Measurements from ENCODE around the gene LRFN4.

The LRFN4 gene

DNA sequence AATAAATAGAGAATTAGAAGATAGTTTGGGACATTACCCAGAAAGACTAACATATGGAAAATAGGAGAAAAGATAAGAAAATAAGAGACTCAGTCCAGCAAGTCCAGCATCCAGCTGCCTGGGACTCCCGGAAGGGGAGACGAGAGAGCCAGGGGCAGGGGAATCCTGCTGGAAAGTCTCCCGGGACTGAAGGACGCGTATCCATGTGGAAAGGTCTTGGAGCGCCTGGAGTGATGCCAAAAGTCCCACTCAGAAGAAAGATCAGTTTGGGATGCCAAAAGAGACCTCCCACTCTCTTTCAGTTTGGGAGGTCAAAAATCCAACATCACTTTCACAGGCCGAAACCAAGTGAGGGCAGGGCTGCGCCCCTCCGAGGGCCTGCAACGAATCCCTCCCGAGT, 30.7 kb downstream of the LRFN4 start:
- H3K4me1 ChIP-seq (ENCODE audit: control insufficient read depth, insufficient read depth, low read length): peaks cover 9% of the 10 kb centered on the region
- WGBS, 2 experiments: 94 to 95% methylated on average over 11 of the region's 11 CpGs
- H3K36me3 ChIP-seq (ENCODE audit: control insufficient read depth, insufficient read depth, low read length): no peaks in the 10 kb centered on the region
- H3K9me3 ChIP-seq (ENCODE audit: control insufficient read depth, low read length): no peaks in the 10 kb centered on the region
- H3K27ac ChIP-seq (ENCODE audit: insufficient read depth, low read depth, low read length, poor library complexity, severe bottlenecking): no peak overlapping the region
- H3K4me3 ChIP-seq (ENCODE audit: insufficient read depth, low read depth, low read length): no peak overlapping the region
- H3K27me3 ChIP-seq (ENCODE audit: control insufficient read depth, insufficient read depth, low read length, poor library complexity, severe bottlenecking): no peaks in the 10 kb centered on the region

DNA sequence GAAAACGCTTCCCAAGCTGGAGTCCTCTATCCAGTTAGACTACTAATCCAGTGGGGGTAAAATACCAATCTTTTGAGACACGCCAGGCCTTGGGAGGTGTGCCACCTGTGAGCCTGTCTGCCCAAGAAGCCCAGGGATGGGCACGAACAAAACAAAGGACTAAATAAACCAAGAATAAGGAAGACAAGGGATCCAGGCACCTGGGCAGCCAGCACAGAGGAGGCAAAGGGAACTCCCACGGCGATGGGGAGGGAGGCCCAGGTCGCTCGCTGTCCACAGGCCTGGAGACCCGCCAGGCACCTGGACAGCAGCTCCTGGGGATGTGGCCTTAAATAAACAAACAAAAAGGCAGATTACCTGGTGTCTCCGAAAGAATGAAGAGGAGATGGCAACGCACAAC, 31.4 kb downstream of the LRFN4 start:
- 94 to 97% methylated on average over 10 of the region's 10 CpGs for WGBS, 2 experiments
- Histone ChIP-seq H3K36me3 (ENCODE audit: control insufficient read depth, insufficient read depth, low read length) (no peaks in the 10 kb centered on the region), H3K4me3 (ENCODE audit: insufficient read depth, low read depth, low read length) (no peak overlapping the region), H3K27ac (ENCODE audit: insufficient read depth, low read depth, low read length, poor library complexity, severe bottlenecking) (no peak overlapping the region), H3K27me3 (ENCODE audit: control insufficient read depth, insufficient read depth, low read length, poor library complexity, severe bottlenecking) (no peaks in the 10 kb centered on the region), H3K9me3 (ENCODE audit: control insufficient read depth, low read length) (no peaks in the 10 kb centered on the region), H3K4me1 (ENCODE audit: control insufficient read depth, insufficient read depth, low read length) (peaks cover 10% of the 10 kb centered on the region)

DNA sequence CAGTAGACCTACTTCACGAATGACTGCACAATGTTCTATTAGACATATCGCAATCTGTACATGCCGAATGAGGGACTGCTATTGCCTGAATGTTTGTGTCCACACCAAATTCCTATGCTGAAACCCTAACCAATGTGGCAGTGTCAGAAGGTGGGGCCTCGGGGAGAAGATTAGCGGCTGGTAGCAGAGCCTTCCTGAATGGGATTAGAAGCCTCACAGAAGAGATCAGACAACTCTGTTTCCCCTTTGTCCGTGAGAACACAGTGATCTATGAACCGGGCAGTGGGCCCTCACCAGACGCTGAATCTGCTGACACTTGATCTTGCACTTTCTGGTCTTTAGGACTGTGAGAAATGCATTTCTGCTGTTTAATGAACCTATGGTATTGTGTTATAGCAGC, 33.1 kb downstream of the LRFN4 start:
- H3K4me3 ChIP-seq (ENCODE audit: insufficient read depth, low read depth, low read length): no peak overlapping the region

DNA sequence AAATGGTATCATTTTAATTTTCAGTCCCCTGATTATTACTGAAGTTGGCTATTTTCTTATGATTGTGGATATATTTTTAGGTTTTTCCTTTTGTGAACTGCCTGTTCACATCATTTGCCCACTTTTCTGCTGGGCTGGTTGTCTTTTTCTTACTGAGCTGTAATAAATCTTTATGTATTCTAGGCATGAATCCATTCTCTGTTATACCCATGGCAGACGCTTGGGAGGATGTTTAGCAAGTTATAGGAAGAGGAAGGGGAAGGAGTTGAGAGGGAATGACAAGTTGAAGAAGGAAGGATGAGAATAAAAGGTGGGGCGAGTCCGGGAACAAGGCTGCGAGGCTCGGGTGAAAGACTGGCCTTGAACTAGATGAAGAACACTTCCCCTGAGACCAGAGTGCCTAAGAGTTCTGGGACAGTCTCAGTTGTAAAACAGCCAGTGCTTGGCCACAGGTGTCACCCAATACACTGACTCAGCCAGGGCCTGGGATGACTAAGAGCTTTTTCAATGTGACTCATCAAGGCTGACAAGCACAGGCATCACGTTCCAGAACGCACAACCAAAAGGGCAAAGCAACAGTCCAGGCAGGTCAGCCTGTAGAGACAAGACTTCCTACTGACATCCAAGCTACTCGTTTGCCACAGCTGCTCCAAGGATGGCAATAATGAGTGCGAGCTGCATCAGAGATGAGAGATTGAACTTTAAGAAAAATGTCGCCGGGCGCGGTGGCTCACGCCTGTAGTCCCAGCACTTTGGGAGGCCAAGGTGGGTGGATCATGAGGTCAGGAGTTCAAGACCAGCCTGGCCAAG, 35.2 kb downstream of the LRFN4 start:
- peaks cover 7% of the 10 kb centered on the region for H3K4me1 ChIP-seq (ENCODE audit: control insufficient read depth, insufficient read depth, low read length)
- no peaks in the 10 kb centered on the region for H3K27me3 ChIP-seq (ENCODE audit: control insufficient read depth, insufficient read depth, low read length, poor library complexity, severe bottlenecking)
- H3K4me3 ChIP-seq (ENCODE audit: insufficient read depth, low read depth, low read length): no peak overlapping the region
- 86% methylated on average over 14 of the region's 14 CpGs for WGBS, 2 experiments
- no peaks in the 10 kb centered on the region for H3K36me3 ChIP-seq (ENCODE audit: control insufficient read depth, insufficient read depth, low read length)
- no peak overlapping the region for H3K27ac ChIP-seq (ENCODE audit: insufficient read depth, low read depth, low read length, poor library complexity, severe bottlenecking)
- H3K9me3 ChIP-seq (ENCODE audit: control insufficient read depth, low read length): no peaks in the 10 kb centered on the region

More for the DNA sequence above, 33.1 kb downstream of the LRFN4 start:
- H3K27ac ChIP-seq (ENCODE audit: insufficient read depth, low read depth, low read length, poor library complexity, severe bottlenecking): no peak overlapping the region
- 50 to 63% methylated on average over 8 of the region's 8 CpGs for WGBS, 2 experiments
- H3K4me1 ChIP-seq (ENCODE audit: control insufficient read depth, insufficient read depth, low read length): peaks cover 11% of the 10 kb centered on the region
- H3K9me3 ChIP-seq (ENCODE audit: control insufficient read depth, low read length): no peaks in the 10 kb centered on the region
- H3K27me3 ChIP-seq (ENCODE audit: control insufficient read depth, insufficient read depth, low read length, poor library complexity, severe bottlenecking): no peaks in the 10 kb centered on the region
- no peaks in the 10 kb centered on the region for H3K36me3 ChIP-seq (ENCODE audit: control insufficient read depth, insufficient read depth, low read length)

DNA sequence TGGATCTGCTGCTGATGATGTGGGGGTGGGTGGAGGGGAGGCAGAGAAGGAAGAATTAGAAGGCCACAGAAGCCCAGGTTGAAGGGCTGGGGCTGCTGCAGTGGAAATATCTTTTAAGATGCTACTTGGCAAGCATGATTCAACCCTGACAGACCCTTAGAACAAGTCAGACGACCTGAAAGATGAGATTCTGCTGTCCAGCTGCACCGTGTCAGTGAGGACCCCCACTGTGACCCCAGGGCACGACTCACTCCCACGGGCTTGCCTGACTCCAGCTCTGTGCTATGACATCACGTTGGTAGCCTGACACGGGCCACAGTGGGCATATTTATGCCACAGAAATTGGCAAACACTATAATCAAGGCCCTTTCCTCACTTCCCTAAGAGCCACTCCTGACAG, 36.0 kb downstream of the LRFN4 start:
- Histone ChIP-seq H3K4me3 (ENCODE audit: insufficient read depth, low read depth, low read length) (no peak overlapping the region), H3K9me3 (ENCODE audit: control insufficient read depth, low read length) (no peaks in the 10 kb centered on the region), H3K4me1 (ENCODE audit: control insufficient read depth, insufficient read depth, low read length) (peaks cover 7% of the 10 kb centered on the region), H3K27me3 (ENCODE audit: control insufficient read depth, insufficient read depth, low read length, poor library complexity, severe bottlenecking) (no peaks in the 10 kb centered on the region), H3K27ac (ENCODE audit: insufficient read depth, low read depth, low read length, poor library complexity, severe bottlenecking) (no peak overlapping the region), H3K36me3 (ENCODE audit: control insufficient read depth, insufficient read depth, low read length) (no peaks in the 10 kb centered on the region)
- WGBS, 2 experiments: 50 to 54% methylated on average over 6 of the region's 6 CpGs

DNA sequence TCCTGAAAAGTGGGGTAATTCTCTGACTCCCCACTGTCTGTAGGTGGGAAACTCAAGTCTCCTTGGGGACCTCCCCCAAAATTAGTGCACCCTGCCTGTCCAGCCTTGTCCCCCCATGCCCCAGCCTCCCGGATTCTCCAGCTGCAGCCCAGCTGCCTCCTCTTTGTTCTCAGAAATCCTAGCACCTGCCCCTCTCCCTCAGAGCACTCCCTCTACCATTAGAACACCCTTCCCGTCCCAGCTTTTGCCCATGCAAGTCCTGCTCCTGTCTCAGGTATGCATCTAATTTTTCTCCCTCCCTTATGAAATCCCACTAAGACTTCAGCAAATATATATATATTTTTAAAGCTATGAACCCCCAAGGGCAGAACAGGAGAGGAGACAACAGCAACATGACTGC, 37.3 kb downstream of the LRFN4 start:
- no peaks in the 10 kb centered on the region for H3K9me3 ChIP-seq (ENCODE audit: control insufficient read depth, low read length)
- H3K4me3 ChIP-seq (ENCODE audit: insufficient read depth, low read depth, low read length): no peak overlapping the region
- H3K27ac ChIP-seq (ENCODE audit: insufficient read depth, low read depth, low read length, poor library complexity, severe bottlenecking): no peak overlapping the region
- H3K27me3 ChIP-seq (ENCODE audit: control insufficient read depth, insufficient read depth, low read length, poor library complexity, severe bottlenecking): no peaks in the 10 kb centered on the region
- peaks cover 7% of the 10 kb centered on the region for H3K4me1 ChIP-seq (ENCODE audit: control insufficient read depth, insufficient read depth, low read length)
- 40 to 63% methylated on average over 2 of the region's 2 CpGs for WGBS, 2 experiments
- no peaks in the 10 kb centered on the region for H3K36me3 ChIP-seq (ENCODE audit: control insufficient read depth, insufficient read depth, low read length)

DNA sequence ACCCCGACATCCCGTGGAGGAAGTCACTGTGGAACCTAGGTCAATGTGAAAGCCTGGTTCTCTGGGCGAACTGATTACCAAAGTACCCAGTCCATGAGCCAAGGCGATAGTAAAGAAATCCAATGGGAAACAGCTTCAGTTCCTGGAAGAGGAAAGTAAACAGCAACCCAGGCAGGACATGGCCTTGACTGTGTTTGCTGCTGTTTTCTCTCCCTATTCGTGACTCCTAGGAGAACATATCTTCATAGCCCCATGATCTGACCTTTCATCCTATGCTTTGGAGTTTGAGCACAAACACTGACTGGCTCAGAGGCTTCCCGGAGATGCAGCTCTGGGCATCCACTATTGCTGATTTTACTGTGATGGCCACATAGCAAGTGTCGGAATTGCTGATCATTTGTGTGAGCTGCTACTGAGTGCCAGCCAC, 45.1 kb downstream of the LRFN4 start:
- H3K4me3 ChIP-seq (ENCODE audit: insufficient read depth, low read depth, low read length): no peak overlapping the region
- peaks cover 10% of the 10 kb centered on the region for H3K4me1 ChIP-seq (ENCODE audit: control insufficient read depth, insufficient read depth, low read length)
- no peaks in the 10 kb centered on the region for H3K27me3 ChIP-seq (ENCODE audit: control insufficient read depth, insufficient read depth, low read length, poor library complexity, severe bottlenecking)
- 94 to 95% methylated on average over 7 of the region's 7 CpGs for WGBS, 2 experiments
- H3K27ac ChIP-seq (ENCODE audit: insufficient read depth, low read depth, low read length, poor library complexity, severe bottlenecking): no peak overlapping the region
- H3K9me3 ChIP-seq (ENCODE audit: control insufficient read depth, low read length): no peaks in the 10 kb centered on the region
- no peaks in the 10 kb centered on the region for H3K36me3 ChIP-seq (ENCODE audit: control insufficient read depth, insufficient read depth, low read length)

DNA sequence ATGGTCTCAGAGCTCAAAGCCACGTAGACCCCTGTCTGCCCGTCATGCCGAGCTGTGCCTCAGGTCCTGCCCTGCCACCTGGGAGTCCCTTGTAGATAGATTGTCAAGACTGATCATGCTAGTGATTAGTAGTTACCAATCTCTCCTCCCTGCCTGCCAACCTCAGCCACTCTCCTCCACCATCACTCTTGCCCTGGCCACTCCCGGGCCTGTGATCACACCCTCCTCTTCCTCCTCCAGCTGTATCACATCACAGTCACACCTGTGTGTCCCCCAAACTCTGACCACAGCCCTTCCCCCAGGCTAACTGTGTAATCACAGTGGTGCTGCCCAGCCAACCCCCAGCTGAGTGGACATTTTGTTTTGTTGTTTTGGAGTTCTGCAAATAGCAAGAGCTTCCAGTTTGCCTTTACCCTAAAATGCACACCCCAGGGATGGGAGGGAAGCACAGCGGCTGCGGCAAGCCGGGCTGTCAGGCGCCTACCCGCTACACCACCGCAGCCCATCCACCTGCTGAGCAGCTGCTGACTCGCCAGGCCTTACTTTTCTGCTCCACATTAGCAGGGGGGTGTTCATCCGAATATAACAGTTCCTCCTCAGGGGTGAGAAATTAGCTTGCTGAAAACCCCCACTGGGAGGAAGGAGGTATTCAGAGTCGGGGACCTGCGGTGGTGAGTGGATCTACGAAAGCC, 45.8 kb downstream of the LRFN4 start:
- Histone ChIP-seq H3K9me3 (ENCODE audit: control insufficient read depth, low read length) (no peaks in the 10 kb centered on the region), H3K36me3 (ENCODE audit: control insufficient read depth, insufficient read depth, low read length) (no peaks in the 10 kb centered on the region), H3K4me1 (ENCODE audit: control insufficient read depth, insufficient read depth, low read length) (peaks cover 13% of the 10 kb centered on the region), H3K4me3 (ENCODE audit: insufficient read depth, low read depth, low read length) (no peak overlapping the region), H3K27me3 (ENCODE audit: control insufficient read depth, insufficient read depth, low read length, poor library complexity, severe bottlenecking) (no peaks in the 10 kb centered on the region), H3K27ac (ENCODE audit: insufficient read depth, low read depth, low read length, poor library complexity, severe bottlenecking) (no peak overlapping the region)
- 71 to 73% methylated on average over 15 of the region's 15 CpGs for WGBS, 2 experiments

DNA sequence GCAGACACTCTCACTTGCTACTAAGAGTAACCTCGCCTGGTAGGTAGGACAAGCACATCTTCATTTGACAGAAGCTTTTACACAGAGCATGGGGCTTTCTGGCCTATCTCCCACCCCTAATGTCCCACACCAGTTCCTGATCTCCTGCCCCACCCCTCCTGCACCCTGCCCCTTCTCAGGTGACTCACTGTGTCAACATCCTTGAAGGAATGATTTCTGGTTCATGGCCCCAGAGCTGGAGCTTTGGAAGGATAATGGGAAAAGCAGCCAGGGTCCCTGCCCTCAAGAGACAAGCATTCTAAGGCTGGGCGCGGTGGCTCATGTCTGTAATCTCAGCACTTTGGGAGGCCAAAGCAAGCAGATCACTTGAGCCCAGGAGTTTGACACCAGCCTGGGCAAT, 47.2 kb downstream of the LRFN4 start:
- no peaks in the 10 kb centered on the region for H3K27me3 ChIP-seq (ENCODE audit: control insufficient read depth, insufficient read depth, low read length, poor library complexity, severe bottlenecking)
- 89 to 95% methylated on average over 3 of the region's 3 CpGs for WGBS, 2 experiments
- H3K36me3 ChIP-seq (ENCODE audit: control insufficient read depth, insufficient read depth, low read length): no peaks in the 10 kb centered on the region
- no peaks in the 10 kb centered on the region for H3K9me3 ChIP-seq (ENCODE audit: control insufficient read depth, low read length)
- H3K4me3 ChIP-seq (ENCODE audit: insufficient read depth, low read depth, low read length): no peak overlapping the region
- H3K4me1 ChIP-seq (ENCODE audit: control insufficient read depth, insufficient read depth, low read length): peaks cover 18% of the 10 kb centered on the region
- no peak overlapping the region for H3K27ac ChIP-seq (ENCODE audit: insufficient read depth, low read depth, low read length, poor library complexity, severe bottlenecking)

DNA sequence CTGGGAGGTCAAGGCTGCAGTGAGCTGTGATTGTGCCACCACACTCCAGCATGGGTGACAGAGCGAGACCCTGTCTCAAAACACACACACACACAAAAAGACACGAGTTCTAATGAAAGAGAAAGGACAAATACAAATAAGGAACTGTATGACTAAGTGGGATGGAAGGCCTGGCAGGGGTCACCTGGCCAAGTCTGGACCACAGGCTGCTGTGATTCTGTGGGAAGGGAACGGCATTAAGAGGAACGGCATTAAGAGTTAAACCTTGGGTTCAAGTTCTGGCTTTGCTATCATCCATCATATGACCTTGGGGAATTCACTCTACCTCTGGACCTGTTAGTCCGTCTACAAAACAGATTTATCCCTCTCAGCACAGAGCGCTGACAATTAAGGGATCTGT, 47.7 kb downstream of the LRFN4 start:
- H3K4me1 ChIP-seq (ENCODE audit: control insufficient read depth, insufficient read depth, low read length): peaks cover 20% of the 10 kb centered on the region
- 94 to 95% methylated on average over 4 to 6 of the region's 6 CpGs for WGBS, 2 experiments

More for the DNA sequence above, 47.7 kb downstream of the LRFN4 start:
- Histone ChIP-seq H3K36me3 (ENCODE audit: control insufficient read depth, insufficient read depth, low read length) (no peaks in the 10 kb centered on the region), H3K27ac (ENCODE audit: insufficient read depth, low read depth, low read length, poor library complexity, severe bottlenecking) (no peak overlapping the region), H3K27me3 (ENCODE audit: control insufficient read depth, insufficient read depth, low read length, poor library complexity, severe bottlenecking) (no peaks in the 10 kb centered on the region), H3K4me3 (ENCODE audit: insufficient read depth, low read depth, low read length) (no peak overlapping the region), H3K9me3 (ENCODE audit: control insufficient read depth, low read length) (no peaks in the 10 kb centered on the region)
